Esophagus squamous epithelium (tissue), 5 donors: ENCODE measurements around the gene SPEN. TPM values are rescaled to one million over a fixed set of nuclear protein-coding genes. Genes with fewer than 3 reads are reported as not detected.
"Not testable (repeated sequence)": the region's sequence is repeated elsewhere in the genome, so short reads cannot be mapped to it uniquely, and the experiment has no call there.

Experiments
- DNase-seq: peaks from one replicate; lab custom pipeline; 2025; lab: John Stamatoyannopoulos, UW
- H3K27ac ChIP-seq, 4 donors: fragments of 200-600 bp; sonication (generic); one replicate each; pipeline ENCODE4 v1.5.1; 2016 to 2019; ENCODE audit warnings: mild to moderate bottlenecking in 1 of 4
- H3K27me3 ChIP-seq, 4 donors: fragments of 200-600 bp; sonication (generic); 1 replicate in 3 of 4; 2 replicates in 1 of 4; pipeline versions ENCODE4 v1.5.1 to v1.6.0; 2017 to 2021; ENCODE audit warnings: antibody characterized with exemption in 1 of 4
- H3K36me3 ChIP-seq, 3 donors: fragments of 200-600 bp; sonication (generic); one replicate each; pipeline ENCODE4 v1.5.1; 2016 to 2019
- H3K4me1 ChIP-seq, 3 donors: fragments of 200-600 bp; sonication (generic); one replicate each; pipeline ENCODE4 v1.5.1; 2017 to 2019
- H3K4me3 ChIP-seq, 4 donors: fragments of 200-600 bp; sonication (generic); 1 replicate in 3 of 4; 2 replicates in 1 of 4; pipeline ENCODE4 v1.5.1; 2016 to 2019; ENCODE audit warnings: mild to moderate bottlenecking in 2 of 4, moderate library complexity in 1 of 4
- H3K9me3 ChIP-seq, 3 donors: fragments of 200-600 bp; sonication (generic); one replicate each; pipeline ENCODE4 v1.5.1; 2016 to 2019
- CTCF ChIP-seq, 6 experiments: fragments of 450-650 bp in 4 of 6; fragments of 200-600 bp in 2 of 6; sonication (generic) in 2 of 6; IDR thresholded peaks; one replicate each; pipeline ENCODE4 v1.5.1; 2016 to 2019; ENCODE audit warnings: antibody characterized with exemption in 6 of 6, mild to moderate bottlenecking in 4 of 6, moderate library complexity in 4 of 6
- POLR2A ChIP-seq, 4 donors: fragments of 450-650 bp; IDR thresholded peaks; one replicate each; pipeline ENCODE4 v1.6.1; 2017; ENCODE audit warnings: antibody characterized with exemption in 4 of 4, mild to moderate bottlenecking in 4 of 4, moderate library complexity in 3 of 4
- WGBS, 2 donors: methylation state at CpG; one replicate each; pipeline ENCODE4 v1.1.5; 2018; 5-methylcytosine and 5-hydroxymethylcytosine counted together
- intact Hi-C: fragments of 100-400 bp; cut with DNase I; formaldehyde crosslinking; loops from one replicate; pipeline ENCODE4 v1.15.0; 2022
- total RNA-seq, 4 donors: library from RNA; depleted of rRNA; stranded (reverse); fragments of >200 nt; gene quantifications; one replicate each; pipeline ENCODE4 v1.1.0, GENCODE V29; 2016
- donor health status: DM: yes; HTN: yes; CAD: no.

Gene SPEN
- total RNA-seq, 4 donors from 2014 or later, result 22.4 to 36.0 (median 30.5) TPM

- Histone ChIP-seq H3K27me3 (no peaks in the 10 kb centered on the region), H3K4me1 (peaks cover 9 to 67% (median 17%) of the 10 kb centered on the region in 3 donors), H3K27ac (peak overlapping the region in 2 of 4 donors; percentile 27 to 68), H3K36me3 (no peaks in the 10 kb centered on the region), H3K4me3 (no peak overlapping the region), H3K9me3 (no peaks in the 10 kb centered on the region)
- intact Hi-C loops, result no loop called here
- no peak for TF ChIP-seq CTCF (IDR thresholded peaks at IDR 0.05)
- no peak for TF ChIP-seq POLR2A (IDR thresholded peaks at IDR 0.05)
- DNase-seq, result no peak
- 49 to 50% methylated on average over 3 to 6 of the region's 6 CpGs for WGBS, 2 donors
Measured at GRCh38 chr1:15826810-15827507, 20.5 kb upstream of the SPEN start.

GRCh38 chr1:15827567-15827966 is 19.9 kb upstream of the SPEN start:
- 91 to 100% methylated on average over 4 to 15 of the region's 15 CpGs for WGBS, 2 donors
- H3K9me3 ChIP-seq, H3K36me3 ChIP-seq, H3K4me3 ChIP-seq, H3K27me3 ChIP-seq, intact Hi-C loops, DNase-seq: not testable (repeated sequence)
- Histone ChIP-seq H3K27ac (peak overlapping the region in 2 of 4 donors; percentile 27 to 68), H3K4me1 (peaks cover 13 to 73% (median 21%) of the 10 kb centered on the region in 3 donors)

GRCh38 chr1:15828931-15829330 is 18.6 kb upstream of the SPEN start:
- H3K27me3 ChIP-seq, H3K27ac ChIP-seq, H3K9me3 ChIP-seq, intact Hi-C loops, DNase-seq, H3K36me3 ChIP-seq, H3K4me3 ChIP-seq: not testable (repeated sequence)
- WGBS, 2 donors, result 88% methylated on average over 12 to 13 of the region's 14 CpGs
- H3K4me1 ChIP-seq, result peaks cover 18 to 75% (median 27%) of the 10 kb centered on the region in 3 donors

GRCh38 chr1:15830258-15830657 is 17.2 kb upstream of the SPEN start:
- Histone ChIP-seq H3K4me1 (peaks cover 18 to 73% (median 27%) of the 10 kb centered on the region in 3 donors), H3K4me3 (no peak overlapping the region), H3K9me3 (no peaks in the 10 kb centered on the region), H3K27ac (peak overlapping the region in 3 of 4 donors; percentile 25 to 100 (median 99)), H3K36me3 (no peaks in the 10 kb centered on the region), H3K27me3 (no peaks in the 10 kb centered on the region)
- TF ChIP-seq CTCF (IDR thresholded peaks at IDR 0.05) (peak in 2 of 6 experiments; percentile 9 to 26), POLR2A (IDR thresholded peaks at IDR 0.05) (no peak)
- intact Hi-C loops, result no loop called here
- WGBS, 2 donors, result 41 to 71% methylated on average over 1 of the region's 1 CpG
- DNase-seq, result no peak

- Histone ChIP-seq H3K36me3 (no peaks in the 10 kb centered on the region), H3K4me1 (peaks cover 24 to 66% (median 30%) of the 10 kb centered on the region in 3 donors)
Measured at GRCh38 chr1:15833069-15833679, 14.3 kb upstream of the SPEN start.

More at GRCh38 chr1:15833069-15833679, 14.3 kb upstream of the SPEN start:
- H3K27ac ChIP-seq, result peak overlapping the region; percentile 91 to 100 (median 99)
- TF ChIP-seq CTCF (IDR thresholded peaks at IDR 0.05), result no peak
- no peak for TF ChIP-seq POLR2A (IDR thresholded peaks at IDR 0.05)
- peak overlapping the region; percentile 63 to 86 (median 75) for H3K4me3 ChIP-seq
- DNase-seq, result no peak
- no peaks in the 10 kb centered on the region for H3K27me3 ChIP-seq
- intact Hi-C loops, result no loop called here
- WGBS, 2 donors, result 31 to 34% methylated on average over 14 to 17 of the region's 24 CpGs
- H3K9me3 ChIP-seq, result no peaks in the 10 kb centered on the region
